ENCODE results near the gene SERTM2. TPM values are rescaled to one million over a fixed set of nuclear protein-coding genes. Genes with fewer than 3 reads are reported as not detected.

SERTM2 gene
- total RNA-seq, 1 donor from 2014 or later = 0.51 TPM

DNA sequence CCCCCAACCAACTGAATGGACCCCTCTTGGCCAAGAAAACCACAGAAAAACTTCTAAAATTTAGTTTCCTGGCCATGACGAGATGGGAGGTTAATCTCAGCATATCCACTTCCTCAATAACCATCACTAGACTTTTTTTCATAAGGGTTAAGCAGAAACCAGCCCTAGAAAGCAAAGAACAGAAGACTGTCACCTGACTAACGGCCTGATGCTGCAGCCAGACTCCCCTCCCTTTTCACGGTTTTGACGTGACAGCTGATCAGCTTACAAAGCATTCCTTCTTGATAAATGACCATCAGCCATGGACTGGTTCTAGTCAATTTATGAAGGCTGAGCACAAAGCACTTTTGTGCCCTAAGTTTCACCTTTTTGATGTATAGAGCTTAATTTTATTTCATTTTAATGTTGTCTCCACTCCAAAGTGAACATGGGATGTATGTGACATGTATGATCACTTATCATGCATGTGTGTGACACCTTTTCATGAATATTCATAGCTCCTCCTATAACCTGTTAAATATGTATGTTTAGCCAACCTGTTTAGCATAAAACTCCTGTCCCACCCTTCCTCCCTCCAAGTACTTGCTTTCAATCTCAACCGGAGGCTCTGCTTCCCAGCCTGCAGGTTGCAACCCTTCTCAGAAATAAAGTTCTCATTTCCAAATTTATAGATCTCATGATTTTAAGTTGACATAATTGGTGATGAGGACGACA is 56.3 kb downstream of the SERTM2 start:
- no peaks in the 10 kb centered on the region for H3K36me3 ChIP-seq
- no peaks in the 10 kb centered on the region for H4K20me1 ChIP-seq (ENCODE audit: low read depth)
- no peak overlapping the region for H2AFZ ChIP-seq (replicated peaks)
- no peaks in the 10 kb centered on the region for H3F3A ChIP-seq (ENCODE audit: low read depth)
- Mint-ChIP-seq H3K27me3 (ENCODE audit: insufficient read depth, low read depth) (no peaks in the 10 kb centered on the region), H3K27ac (peak overlapping the region; percentile 64), H3K4me3 (no peak overlapping the region), H3K4me1 (peaks cover 9% of the 10 kb centered on the region), H3K9me3 (no peaks in the 10 kb centered on the region), H3K36me3 (no peaks in the 10 kb centered on the region)
- H3K9me3 ChIP-seq (ENCODE audit: low read depth) = no peaks in the 10 kb centered on the region
- no peak overlapping the region for H3K4me3 ChIP-seq
- no peaks in the 10 kb centered on the region for H3K79me2 ChIP-seq (ENCODE audit: low read depth)
- H3K9ac ChIP-seq = no peak overlapping the region
- no peak overlapping the region for H3K27ac ChIP-seq
- DNase-seq (ENCODE audit: low spot score) = no peak
- no peaks in the 10 kb centered on the region for H3K27me3 ChIP-seq
- no peak overlapping the region for H3K4me2 ChIP-seq
- peaks cover 7% of the 10 kb centered on the region for H3K4me1 ChIP-seq
- TF ChIP-seq EZH2 (IDR thresholded peaks at IDR 0.05) = no peak
- TF ChIP-seq EZH2phosphoT487 (IDR thresholded peaks at IDR 0.05) = no peak
- TF ChIP-seq, protein P1, sequence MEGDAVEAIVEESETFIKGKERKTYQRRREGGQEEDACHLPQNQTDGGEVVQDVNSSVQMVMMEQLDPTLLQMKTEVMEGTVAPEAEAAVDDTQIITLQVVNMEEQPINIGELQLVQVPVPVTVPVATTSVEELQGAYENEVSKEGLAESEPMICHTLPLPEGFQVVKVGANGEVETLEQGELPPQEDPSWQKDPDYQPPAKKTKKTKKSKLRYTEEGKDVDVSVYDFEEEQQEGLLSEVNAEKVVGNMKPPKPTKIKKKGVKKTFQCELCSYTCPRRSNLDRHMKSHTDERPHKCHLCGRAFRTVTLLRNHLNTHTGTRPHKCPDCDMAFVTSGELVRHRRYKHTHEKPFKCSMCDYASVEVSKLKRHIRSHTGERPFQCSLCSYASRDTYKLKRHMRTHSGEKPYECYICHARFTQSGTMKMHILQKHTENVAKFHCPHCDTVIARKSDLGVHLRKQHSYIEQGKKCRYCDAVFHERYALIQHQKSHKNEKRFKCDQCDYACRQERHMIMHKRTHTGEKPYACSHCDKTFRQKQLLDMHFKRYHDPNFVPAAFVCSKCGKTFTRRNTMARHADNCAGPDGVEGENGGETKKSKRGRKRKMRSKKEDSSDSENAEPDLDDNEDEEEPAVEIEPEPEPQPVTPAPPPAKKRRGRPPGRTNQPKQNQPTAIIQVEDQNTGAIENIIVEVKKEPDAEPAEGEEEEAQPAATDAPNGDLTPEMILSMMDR (IDR thresholded peaks at IDR 0.05) = no peak

- Histone ChIP-seq H4K20me1 (ENCODE audit: low read depth) (no peaks in the 10 kb centered on the region), H3K4me3 (no peak overlapping the region), H3K9ac (no peak overlapping the region), H3F3A (ENCODE audit: low read depth) (no peaks in the 10 kb centered on the region), H3K36me3 (no peaks in the 10 kb centered on the region), H3K9me3 (ENCODE audit: low read depth) (no peaks in the 10 kb centered on the region), H3K27me3 (no peaks in the 10 kb centered on the region), H3K27ac (no peak overlapping the region), H2AFZ (replicated peaks) (peak overlapping the region; percentile 89), H3K4me1 (peaks cover 7% of the 10 kb centered on the region), H3K79me2 (ENCODE audit: low read depth) (no peaks in the 10 kb centered on the region), H3K4me2 (no peak overlapping the region)
- DNase-seq (ENCODE audit: low spot score) = peak; percentile 59
- TF ChIP-seq, protein P1 (IDR thresholded peaks at IDR 0.05) = peak; percentile 68
- no peak for TF ChIP-seq EZH2phosphoT487 (IDR thresholded peaks at IDR 0.05)
- Mint-ChIP-seq H3K27ac (peak overlapping the region; percentile 64), H3K4me1 (peaks cover 9% of the 10 kb centered on the region), H3K36me3 (no peaks in the 10 kb centered on the region), H3K4me3 (no peak overlapping the region), H3K27me3 (ENCODE audit: insufficient read depth, low read depth) (no peaks in the 10 kb centered on the region), H3K9me3 (no peaks in the 10 kb centered on the region)
Observed at GRCh38 chrX:111568354-111568753, 56.9 kb downstream of the SERTM2 start.

GRCh38 chrX:111568817-111569216 is 57.4 kb downstream of the SERTM2 start:
- Histone ChIP-seq H3K9ac (no peak overlapping the region), H4K20me1 (ENCODE audit: low read depth) (no peaks in the 10 kb centered on the region), H3K4me1 (peaks cover 7% of the 10 kb centered on the region), H3K4me3 (no peak overlapping the region), H2AFZ (replicated peaks) (no peak overlapping the region), H3K36me3 (no peaks in the 10 kb centered on the region), H3K9me3 (ENCODE audit: low read depth) (no peaks in the 10 kb centered on the region), H3K79me2 (ENCODE audit: low read depth) (no peaks in the 10 kb centered on the region), H3K27me3 (no peaks in the 10 kb centered on the region), H3K4me2 (no peak overlapping the region), H3K27ac (no peak overlapping the region), H3F3A (ENCODE audit: low read depth) (no peaks in the 10 kb centered on the region)
- Mint-ChIP-seq H3K27me3 (ENCODE audit: insufficient read depth, low read depth) (no peaks in the 10 kb centered on the region), H3K4me1 (peaks cover 9% of the 10 kb centered on the region), H3K4me3 (no peak overlapping the region), H3K36me3 (no peaks in the 10 kb centered on the region), H3K9me3 (no peaks in the 10 kb centered on the region), H3K27ac (no peak overlapping the region)
- no peak for DNase-seq (ENCODE audit: low spot score)
- TF ChIP-seq EZH2 (IDR thresholded peaks at IDR 0.05) = no peak
- TF ChIP-seq, protein P1 (IDR thresholded peaks at IDR 0.05) = no peak
- TF ChIP-seq EZH2phosphoT487 (IDR thresholded peaks at IDR 0.05) = no peak

Other genes starting within 250 kb of the SERTM2 start
- 226 and 232 TPM in 2 replicates for gene CAPN6, start 241.2 kb upstream of the SERTM2 start, total RNA-seq (ENCODE audit: low replicate concordance)
- gene DCX, start 99.5 kb upstream of the SERTM2 start, total RNA-seq (ENCODE audit: low replicate concordance) = 4.7 and 4.8 TPM in 2 replicates
- gene ALG13, start 169.5 kb downstream of the SERTM2 start, total RNA-seq (ENCODE audit: low replicate concordance) = 67.1 and 71.2 TPM in 2 replicates